ENCODE data around the gene AMER3.

The AMER3 gene

GRCh38 chr2:130756053-130756873 is 923 bp downstream of the AMER3 start:
- no peak for DNase-seq

GRCh38 chr2:130756874-130757668 is 1.7 kb downstream of the AMER3 start:
- no peak for DNase-seq

GRCh38 chr2:130759906-130760753 is 4.8 kb downstream of the AMER3 start:
- DNase-seq = peak; percentile 80

GRCh38 chr2:130760754-130761751 is 5.7 kb downstream of the AMER3 start:
- DNase-seq = peak; percentile 76

- DNase-seq = no peak
These were observed 6.9 kb downstream of the AMER3 start for GRCh38 chr2:130762031-130762909.

GRCh38 chr2:130762910-130763385 is 7.6 kb downstream of the AMER3 start:
- no peak for DNase-seq

GRCh38 chr2:130763405-130763804 is 8.1 kb downstream of the AMER3 start:
- no peak for DNase-seq

- no peak for DNase-seq
These were observed 8.9 kb downstream of the AMER3 start for GRCh38 chr2:130764035-130764820.

GRCh38 chr2:130764821-130765115 is 9.4 kb downstream of the AMER3 start:
- no peak for DNase-seq

GRCh38 chr2:130765464-130765863 is 10.1 kb downstream of the AMER3 start:
- no peak for DNase-seq

GRCh38 chr2:130766037-130766436 is 10.7 kb downstream of the AMER3 start:
- no peak for DNase-seq

GRCh38 chr2:130766711-130767407 is 11.5 kb downstream of the AMER3 start:
- no peak for DNase-seq

GRCh38 chr2:130767408-130767775 is 12.1 kb downstream of the AMER3 start:
- DNase-seq = no peak

GRCh38 chr2:130768191-130768855 is 13.0 kb downstream of the AMER3 start:
- no peak for DNase-seq

- no peak for DNase-seq
These were observed 14.1 kb downstream of the AMER3 start for GRCh38 chr2:130769343-130769907.

GRCh38 chr2:130776550-130776949 is 21.2 kb downstream of the AMER3 start:
- DNase-seq = no peak

GRCh38 chr2:130778781-130779180 is 23.4 kb downstream of the AMER3 start:
- DNase-seq = no peak

GRCh38 chr2:130785466-130786055 is 30.2 kb downstream of the AMER3 start:
- DNase-seq = peak; percentile 35
